ENCODE data around the gene ST3GAL2. TPM values are rescaled to one million over a fixed set of nuclear protein-coding genes. Genes with fewer than 3 reads are reported as not detected.

ST3GAL2 gene
- total and polyA plus RNA-seq, 9 of the 15 experiments (the other 6 are each of a cell fraction or from before 2014, with no cell fraction given), result 1.5 to 108 (median 34.3) TPM

DNA sequence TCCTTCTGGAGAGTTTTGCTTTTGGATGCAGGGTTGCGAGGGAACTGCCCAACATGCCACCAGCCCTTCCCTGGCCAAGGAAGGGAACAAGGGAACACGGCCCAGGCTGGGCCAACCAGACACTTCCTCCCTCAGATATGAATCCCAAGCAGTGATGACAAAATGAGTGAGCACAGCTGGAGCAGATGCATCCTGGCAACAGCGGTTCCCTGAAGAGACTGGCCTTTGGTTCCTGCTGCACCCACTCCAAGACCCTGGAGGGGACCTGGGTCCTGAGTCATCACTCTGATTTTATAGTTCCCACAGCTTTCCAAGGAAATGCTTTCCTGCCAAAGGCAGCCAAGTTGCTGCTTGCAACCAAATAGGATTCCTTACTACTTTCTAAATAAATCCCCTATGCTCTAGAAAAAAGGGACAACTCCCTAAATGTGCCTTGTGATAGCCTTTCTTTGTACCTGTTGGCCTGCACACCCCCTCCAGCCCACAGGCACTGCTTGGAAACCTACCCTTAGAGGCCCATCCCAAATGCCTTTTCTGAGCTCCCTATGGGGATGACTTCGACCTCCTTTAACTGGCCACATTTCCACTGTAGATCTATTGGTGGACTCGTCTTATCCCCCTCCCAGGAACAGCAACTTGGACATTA lies 5.3 kb downstream of the ST3GAL2 start:
- no peak overlapping the region for H2AFZ ChIP-seq (ENCODE audit: low read depth, low read length)
- intact Hi-C loops (cut with micrococcal nuclease), result no loop called here
- peaks cover 53 to 68% of the 10 kb centered on the region in 2 experiments for H3K4me1 ChIP-seq (replicated peaks in 1 of 2; ENCODE audit: control insufficient read depth in 2 of 2, insufficient read depth in 2 of 2, low read length in 2 of 2)
- peak overlapping the region; percentile 37 for H3K4me3 ChIP-seq
- peak overlapping the region; percentile 92 for H3K4me2 ChIP-seq (ENCODE audit: insufficient read depth, low read length)
- DNase-seq (ENCODE audit: extremely low read depth in 1 of 4, low spot score in 3 of 4) (peak in 2 of 4 experiments; percentile 13 to 45), ATAC-seq (no peak), FAIRE-seq (no peak)
- peaks cover 98% of the 10 kb centered on the region for H3K79me2 ChIP-seq (ENCODE audit: control insufficient read depth, insufficient read depth, low read length)
- ChIA-PET POLR2A (interaction anchor here (0.6 to 3.5 kb wide), 12 partner anchors 8 to 91 kb away, joined by 3 to 17 read pairs (median 5); no protein-coding TSS in a partner anchor), CTCF (ENCODE audit: low intra/inter-chr PET ratio) (no interaction called here)
- no peaks in the 10 kb centered on the region for H3K9me3 ChIP-seq (replicated peaks; ENCODE audit: control insufficient read depth, insufficient read depth, low read depth, low read length)
- in situ Hi-C loops (cut with MboI), result no loop called here
- 0 out of 2 replicates have a peak, but pooled peaks cover 3% of the 10 kb centered on the region for H4K20me1 ChIP-seq (replicated peaks; ENCODE audit: control insufficient read depth, insufficient read depth, low read length)
- H3K9ac ChIP-seq (ENCODE audit: insufficient read depth in 1 of 2, low read depth in 2 of 2, low read length in 2 of 2), result peak overlapping the region; percentile 85 to 93
- no TSS peak for BruUV-seq (replicated peaks)
- no peaks in the 10 kb centered on the region for H3K9me1 ChIP-seq (ENCODE audit: control insufficient read depth, insufficient read depth, low read length)
- H3K36me3 ChIP-seq (ENCODE audit: control insufficient read depth, insufficient read depth, low read length), result peaks cover 52% of the 10 kb centered on the region
- peak overlapping the region; percentile 88 for H3K27ac ChIP-seq (ENCODE audit: extremely low read depth, low read depth, low read length)
- WGBS (ENCODE audit: insufficient coverage, low coverage, missing lambda C conversion rate), result 35% methylated on average over 5 of the region's 5 CpGs
- H3K27me3 ChIP-seq (ENCODE audit: control insufficient read depth in 2 of 2, insufficient read depth in 2 of 2, low read length in 2 of 2), result no peaks in the 10 kb centered on the region
- TF ChIP-seq SPI1 (IDR thresholded peaks at IDR 0.05; ENCODE audit: borderline replicate concordance, low read depth, low read length) (peak; percentile 86), NFE2L1 (tag; IDR thresholded peaks at IDR 0.05; ENCODE audit: borderline replicate concordance, low read depth) (no peak), EP300 (IDR thresholded peaks at IDR 0.05; ENCODE audit: low read length) (no peak), ZNF780A (CRISPR knock-in tag; IDR thresholded peaks at IDR 0.05) (no peak), CBX2 (IDR thresholded peaks at IDR 0.05; ENCODE audit: insufficient read depth, low read length, poor library complexity, severe bottlenecking) (no peak), GABPA (tag; conservative IDR thresholded peaks at IDR 0.05; ENCODE audit: low read depth) (no peak), ZNF586 (CRISPR knock-in tag; conservative IDR thresholded peaks at IDR 0.05) (no peak), ZBTB1 (CRISPR knock-in tag; IDR thresholded peaks at IDR 0.05; ENCODE audit: borderline replicate concordance, low read depth) (no peak), CBFA2T2 (conservative IDR thresholded peaks at IDR 0.05) (0 out of 2 replicates have a peak, but pooled peaks have one; percentile 5), RBM25 (IDR thresholded peaks at IDR 0.05; ENCODE audit: low read depth, low read length, severe bottlenecking) (no peak), MAZ (CRISPR knock-in tag; conservative IDR thresholded peaks at IDR 0.05 in 1 of 2, IDR thresholded peaks at IDR 0.05 in 1 of 2) (0 out of 4 replicates have a peak, but pooled peaks of 1 of the 2 experiments have one; percentile 5)
- TF ChIP-seq, protein P1, sequence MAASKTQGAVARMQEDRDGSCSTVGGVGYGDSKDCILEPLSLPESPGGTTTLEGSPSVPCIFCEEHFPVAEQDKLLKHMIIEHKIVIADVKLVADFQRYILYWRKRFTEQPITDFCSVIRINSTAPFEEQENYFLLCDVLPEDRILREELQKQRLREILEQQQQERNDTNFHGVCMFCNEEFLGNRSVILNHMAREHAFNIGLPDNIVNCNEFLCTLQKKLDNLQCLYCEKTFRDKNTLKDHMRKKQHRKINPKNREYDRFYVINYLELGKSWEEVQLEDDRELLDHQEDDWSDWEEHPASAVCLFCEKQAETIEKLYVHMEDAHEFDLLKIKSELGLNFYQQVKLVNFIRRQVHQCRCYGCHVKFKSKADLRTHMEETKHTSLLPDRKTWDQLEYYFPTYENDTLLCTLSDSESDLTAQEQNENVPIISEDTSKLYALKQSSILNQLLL (CRISPR knock-in tag; IDR thresholded peaks at IDR 0.05; ENCODE audit: borderline replicate concordance), result no peak
- TF ChIP-seq, protein P2, sequence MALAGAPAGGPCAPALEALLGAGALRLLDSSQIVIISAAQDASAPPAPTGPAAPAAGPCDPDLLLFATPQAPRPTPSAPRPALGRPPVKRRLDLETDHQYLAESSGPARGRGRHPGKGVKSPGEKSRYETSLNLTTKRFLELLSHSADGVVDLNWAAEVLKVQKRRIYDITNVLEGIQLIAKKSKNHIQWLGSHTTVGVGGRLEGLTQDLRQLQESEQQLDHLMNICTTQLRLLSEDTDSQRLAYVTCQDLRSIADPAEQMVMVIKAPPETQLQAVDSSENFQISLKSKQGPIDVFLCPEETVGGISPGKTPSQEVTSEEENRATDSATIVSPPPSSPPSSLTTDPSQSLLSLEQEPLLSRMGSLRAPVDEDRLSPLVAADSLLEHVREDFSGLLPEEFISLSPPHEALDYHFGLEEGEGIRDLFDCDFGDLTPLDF (CRISPR knock-in tag; IDR thresholded peaks at IDR 0.05), result 0 out of 2 replicates have a peak, but pooled peaks have one; percentile 10
- TF ChIP-seq, protein P3, sequence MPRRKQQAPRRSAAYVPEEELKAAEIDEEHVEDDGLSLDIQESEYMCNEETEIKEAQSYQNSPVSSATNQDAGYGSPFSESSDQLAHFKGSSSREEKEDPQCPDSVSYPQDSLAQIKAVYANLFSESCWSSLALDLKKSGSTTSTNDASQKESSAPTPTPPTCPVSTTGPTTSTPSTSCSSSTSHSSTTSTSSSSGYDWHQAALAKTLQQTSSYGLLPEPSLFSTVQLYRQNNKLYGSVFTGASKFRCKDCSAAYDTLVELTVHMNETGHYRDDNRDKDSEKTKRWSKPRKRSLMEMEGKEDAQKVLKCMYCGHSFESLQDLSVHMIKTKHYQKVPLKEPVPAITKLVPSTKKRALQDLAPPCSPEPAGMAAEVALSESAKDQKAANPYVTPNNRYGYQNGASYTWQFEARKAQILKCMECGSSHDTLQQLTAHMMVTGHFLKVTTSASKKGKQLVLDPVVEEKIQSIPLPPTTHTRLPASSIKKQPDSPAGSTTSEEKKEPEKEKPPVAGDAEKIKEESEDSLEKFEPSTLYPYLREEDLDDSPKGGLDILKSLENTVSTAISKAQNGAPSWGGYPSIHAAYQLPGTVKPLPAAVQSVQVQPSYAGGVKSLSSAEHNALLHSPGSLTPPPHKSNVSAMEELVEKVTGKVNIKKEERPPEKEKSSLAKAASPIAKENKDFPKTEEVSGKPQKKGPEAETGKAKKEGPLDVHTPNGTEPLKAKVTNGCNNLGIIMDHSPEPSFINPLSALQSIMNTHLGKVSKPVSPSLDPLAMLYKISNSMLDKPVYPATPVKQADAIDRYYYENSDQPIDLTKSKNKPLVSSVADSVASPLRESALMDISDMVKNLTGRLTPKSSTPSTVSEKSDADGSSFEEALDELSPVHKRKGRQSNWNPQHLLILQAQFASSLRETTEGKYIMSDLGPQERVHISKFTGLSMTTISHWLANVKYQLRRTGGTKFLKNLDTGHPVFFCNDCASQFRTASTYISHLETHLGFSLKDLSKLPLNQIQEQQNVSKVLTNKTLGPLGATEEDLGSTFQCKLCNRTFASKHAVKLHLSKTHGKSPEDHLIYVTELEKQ (CRISPR knock-in tag; IDR thresholded peaks at IDR 0.05), result peak; percentile 56; the same call in 1 of the 2 replicates

Data from K562 (cell line).